Measurements from ENCODE around the gene FBXO4.

Gene FBXO4

DNA sequence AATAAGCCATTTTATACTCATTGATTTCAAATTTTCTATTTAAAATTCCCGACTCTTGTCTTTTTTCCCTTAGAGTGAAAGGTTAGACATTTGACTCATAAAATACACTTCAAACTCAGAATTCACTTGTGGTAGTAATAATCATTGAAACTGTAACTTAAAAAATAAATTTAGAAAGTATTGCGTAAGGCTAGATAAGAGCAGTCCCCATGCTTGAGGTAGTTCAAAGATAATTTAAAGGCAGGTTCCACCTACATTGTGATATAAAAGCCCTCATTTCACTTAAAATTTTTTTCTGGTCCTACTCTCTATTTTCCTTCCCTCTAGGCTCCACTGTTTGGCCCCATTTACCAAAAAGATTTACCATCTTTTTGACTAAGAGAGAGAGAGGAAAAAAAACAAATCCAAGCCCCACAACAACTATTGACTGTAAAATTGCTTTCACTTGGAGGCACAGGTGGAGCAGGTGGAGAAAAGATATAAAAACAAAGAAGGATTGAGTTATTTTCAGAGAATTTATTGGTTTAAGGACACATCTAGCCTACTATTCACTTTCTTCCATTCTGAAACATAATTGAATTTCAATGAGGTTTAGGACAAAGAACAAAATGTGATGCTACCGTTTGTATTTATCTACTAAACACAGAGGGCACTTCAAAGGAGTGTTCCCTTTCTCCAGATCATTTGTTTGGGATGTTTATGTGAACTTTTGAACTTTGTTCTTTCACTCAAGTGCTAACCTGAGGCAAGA is 61.0 kb downstream of the FBXO4 start:
- no peak for DNase-seq

Measured in cortex of kidney (tissue), 1 donor.